Right lobe of liver (tissue), 6 donors: ENCODE measurements around the gene RAVER2. TPM values are rescaled to one million over a fixed set of nuclear protein-coding genes. Genes with fewer than 3 reads are reported as not detected.

Experiments
- ATAC-seq, 4 donors: fragments of 200-7000 bp; cut with Tn5 transposase; one replicate each; pipeline ENCODE4 v1.9.1; 2020; ENCODE audit warnings: mild to moderate bottlenecking in 4 of 4, moderate library complexity in 4 of 4
- DNase-seq, 3 donors: peaks; one replicate each; pipeline ENCODE4 v3.0.0-alpha.2; 2020
- H3K27ac ChIP-seq, 3 donors: fragments of 200-600 bp; one replicate each; pipeline ENCODE4 v1.8.0; 2022
- H3K27me3 ChIP-seq, 2 donors: fragments of 200-600 bp; one replicate each; pipeline ENCODE4 v1.8.0; 2022
- H3K36me3 ChIP-seq, 4 donors: fragments of 200-600 bp; sonication (generic) in 1 of 4; one replicate each; pipeline versions ENCODE4 v1.5.1 to v1.8.0; 2017 to 2022; ENCODE audit warnings: control low read depth in 1 of 4
- H3K4me1 ChIP-seq, 4 donors: fragments of 200-600 bp; sonication (generic) in 1 of 4; one replicate each; pipeline versions ENCODE4 v1.5.1 to v1.8.0; 2017 to 2022; ENCODE audit warnings: control low read depth in 1 of 4
- H3K4me3 ChIP-seq, 3 donors: fragments of 200-600 bp; one replicate each; pipeline ENCODE4 v1.8.0; 2022
- H3K9me3 ChIP-seq, 4 donors: fragments of 200-600 bp; sonication (generic) in 1 of 4; one replicate each; pipeline versions ENCODE4 v1.5.1 to v1.8.0; 2017 to 2022; ENCODE audit warnings: control low read depth in 1 of 4
- CTCF ChIP-seq, 4 donors: fragments of 200-600 bp in 3 of 4; fragments of 450-650 bp in 1 of 4; IDR thresholded peaks; one replicate each; pipeline versions ENCODE4 v1.5.1 to v1.8.0; 2016 to 2022; ENCODE audit warnings: antibody characterized with exemption in 4 of 4, mild to moderate bottlenecking in 2 of 4
- POLR2A ChIP-seq: fragments of 450-650 bp; IDR thresholded peaks from one replicate; pipeline ENCODE4 v1.6.1; 2017; ENCODE audit warnings: antibody characterized with exemption, mild to moderate bottlenecking
- WGBS: methylation state at CpG from one replicate; pipeline ENCODE4 v1.1.6; 2018; ENCODE audit warnings: low coverage, low lambda C conversion rate; ENCODE audit not compliant: insufficient coverage; ENCODE audit errors: missing lambda C conversion rate; 5-methylcytosine and 5-hydroxymethylcytosine counted together
- intact Hi-C, 2 donors: fragments of 100-400 bp; cut with DNase I; formaldehyde crosslinking; loops; one replicate each; pipeline versions ENCODE4 v1.11.2 to v1.14.1; 2022
- total RNA-seq, 6 experiments: library from RNA; depleted of rRNA in 2 of 6; stranded (reverse); fragments of >200 nt in 2 of 6; fragmentation: NEBNext Ultra II Directional in 3 of 6; extraction: Animal tissue kit (Norgen Biotek cat#: 25700) in 3 of 6; gene quantifications; one replicate each; pipeline versions ENCODE4 v1.1.0 to v1.2.4, GENCODE V29; 2016 to 2023
- donor health status: DM: no; HTN: yes; CAD: no.
- donor health status: DM: no; HTN: no; CAD: no.
- donor health status: DM: no; HTN: no; CAD: no.
- donor health status: DM: no; HTN: yes; CAD: no.
- donor health status: DM: no; HTN: yes; CAD: no.

RAVER2 gene
- total RNA-seq, 6 experiments from 2014 or later = 0.51 to 0.91 (median 0.77) TPM

GRCh38 chr1:64823691-64824476 is 79.0 kb downstream of the RAVER2 start:
- Histone ChIP-seq H3K4me1 (no peaks in the 10 kb centered on the region), H3K27ac (no peak overlapping the region), H3K27me3 (no peaks in the 10 kb centered on the region), H3K36me3 (no peaks in the 10 kb centered on the region), H3K9me3 (no peaks in the 10 kb centered on the region), H3K4me3 (no peak overlapping the region)
- ATAC-seq (peak; percentile 86 to 94 (median 90)), DNase-seq (peak in 1 of 3 donors; percentile 62)
- intact Hi-C loops = loop anchor here in 1 of 2 donors (10.0 kb wide), 1 partner anchor 129 kb away; no protein-coding TSS in a partner anchor
- 32% methylated on average over 11 of the region's 11 CpGs for WGBS
- TF ChIP-seq POLR2A (no peak), CTCF (IDR thresholded peaks at IDR 0.05) (peak; percentile 85 to 91 (median 88))

GRCh38 chr1:64826991-64827390 is 82.1 kb downstream of the RAVER2 start:
- WGBS = 80% methylated on average over 5 of the region's 5 CpGs
- intact Hi-C loops = loop anchor here in 1 of 2 donors (10.0 kb wide), 1 partner anchor 132 kb away; no protein-coding TSS in a partner anchor
- H3K4me3 ChIP-seq = no peak overlapping the region
- no peaks in the 10 kb centered on the region for H3K4me1 ChIP-seq
- no peaks in the 10 kb centered on the region for H3K9me3 ChIP-seq
- H3K27me3 ChIP-seq = no peaks in the 10 kb centered on the region
- TF ChIP-seq POLR2A (no peak), CTCF (IDR thresholded peaks at IDR 0.05) (no peak)
- peaks cover 0 to 1% (median 0%) of the 10 kb centered on the region in 4 donors for H3K36me3 ChIP-seq
- peak in 3 of 4 donors; percentile 6 to 53 (median 25) for ATAC-seq
- no peak for DNase-seq
- H3K27ac ChIP-seq = no peak overlapping the region

GRCh38 chr1:64828829-64829228 is 84.0 kb downstream of the RAVER2 start:
- H3K27ac ChIP-seq = no peak overlapping the region
- H3K36me3 ChIP-seq = peaks cover 0 to 17% (median 4%) of the 10 kb centered on the region in 4 donors
- H3K4me1 ChIP-seq = no peaks in the 10 kb centered on the region
- intact Hi-C loops = loop anchor here in 1 of 2 donors (10.0 kb wide), 1 partner anchor 134 kb away; no protein-coding TSS in a partner anchor
- H3K4me3 ChIP-seq = no peak overlapping the region
- DNase-seq (no peak), ATAC-seq (peak in 2 of 4 donors; percentile 18 to 41)
- 27% methylated on average over 1 of the region's 1 CpG for WGBS
- no peaks in the 10 kb centered on the region for H3K27me3 ChIP-seq
- no peaks in the 10 kb centered on the region for H3K9me3 ChIP-seq
- TF ChIP-seq POLR2A (no peak), CTCF (IDR thresholded peaks at IDR 0.05) (no peak)

- ATAC-seq (peak in 1 of 4 donors; percentile 20), DNase-seq (no peak)
- H3K27me3 ChIP-seq = no peaks in the 10 kb centered on the region
- no peak overlapping the region for H3K4me3 ChIP-seq
- 85% methylated on average over 8 of the region's 8 CpGs for WGBS
- no peaks in the 10 kb centered on the region for H3K4me1 ChIP-seq
- no peaks in the 10 kb centered on the region for H3K9me3 ChIP-seq
- no peak overlapping the region for H3K27ac ChIP-seq
- H3K36me3 ChIP-seq = peaks cover 0 to 24% (median 7%) of the 10 kb centered on the region in 4 donors
- TF ChIP-seq POLR2A (no peak), CTCF (IDR thresholded peaks at IDR 0.05) (no peak)
- intact Hi-C loops = loop anchor here in 1 of 2 donors (10.0 kb wide), 1 partner anchor 135 kb away; no protein-coding TSS in a partner anchor
Measured at GRCh38 chr1:64829411-64830029, 84.6 kb downstream of the RAVER2 start.
